COLO829 (cell line): ENCODE measurements around the gene ALKBH5.

Experiments used
- DNase-seq: peaks from one replicate; pipeline ENCODE4 v3.0.0; 2012; ENCODE audit warnings: low spot score

ALKBH5 gene

DNA sequence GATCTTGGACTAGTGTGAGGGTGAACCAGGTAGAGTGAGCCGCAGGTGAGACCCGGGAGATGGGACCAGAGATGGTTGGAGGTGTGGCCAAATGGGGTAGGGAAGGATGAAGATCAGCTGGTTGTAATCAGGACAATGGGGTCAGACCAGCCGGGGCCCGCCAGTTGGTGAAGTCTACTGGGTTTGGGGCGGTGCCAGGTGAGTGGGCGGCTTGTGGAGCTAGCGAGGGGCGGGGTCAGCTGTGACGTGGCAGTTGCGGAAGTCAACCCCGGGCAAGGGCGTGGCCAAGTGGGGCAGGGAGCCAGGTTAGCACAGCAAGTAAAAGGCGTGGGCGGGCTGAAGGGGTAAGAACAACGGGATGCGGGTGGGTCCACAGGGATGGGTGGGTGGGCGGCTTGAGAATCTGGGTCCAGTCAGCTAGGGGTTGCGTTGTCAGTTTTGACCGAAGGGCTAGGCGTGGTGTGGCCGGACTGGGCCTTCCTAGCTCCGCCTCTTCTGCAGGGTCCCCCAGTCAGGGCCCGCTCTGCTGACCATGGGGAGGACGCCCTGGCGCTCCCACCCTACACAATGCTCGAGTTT, 25.5 kb upstream of the ALKBH5 start:
- DNase-seq = peak; percentile 84

DNA sequence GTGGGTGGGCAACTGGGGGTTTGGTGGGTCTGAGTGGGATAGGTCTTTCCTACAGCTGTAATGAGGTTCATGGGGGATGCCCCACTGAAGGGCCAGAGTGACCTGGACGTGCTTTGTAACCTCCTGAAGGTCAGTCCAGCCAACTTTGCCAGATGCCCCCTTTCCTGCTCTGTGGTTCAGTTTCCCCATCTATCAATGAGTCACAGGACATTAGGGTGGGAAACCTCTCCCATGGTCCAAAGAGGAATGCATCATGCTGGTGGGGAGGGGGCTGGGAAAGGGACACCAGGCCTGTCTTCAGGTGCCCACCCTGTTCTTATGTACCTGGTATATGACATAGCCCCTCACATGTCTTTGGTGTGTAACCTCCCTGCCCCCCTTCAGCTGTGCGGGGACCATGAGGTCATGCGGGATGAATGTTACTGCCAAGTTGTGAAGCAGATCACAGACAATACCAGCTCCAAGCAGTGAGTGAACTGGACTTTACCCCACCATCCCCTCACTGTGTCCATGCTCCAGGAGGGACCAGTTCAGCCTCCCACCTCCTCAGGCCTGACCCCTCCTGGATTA, 24.0 kb upstream of the ALKBH5 start:
- DNase-seq = no peak

DNA sequence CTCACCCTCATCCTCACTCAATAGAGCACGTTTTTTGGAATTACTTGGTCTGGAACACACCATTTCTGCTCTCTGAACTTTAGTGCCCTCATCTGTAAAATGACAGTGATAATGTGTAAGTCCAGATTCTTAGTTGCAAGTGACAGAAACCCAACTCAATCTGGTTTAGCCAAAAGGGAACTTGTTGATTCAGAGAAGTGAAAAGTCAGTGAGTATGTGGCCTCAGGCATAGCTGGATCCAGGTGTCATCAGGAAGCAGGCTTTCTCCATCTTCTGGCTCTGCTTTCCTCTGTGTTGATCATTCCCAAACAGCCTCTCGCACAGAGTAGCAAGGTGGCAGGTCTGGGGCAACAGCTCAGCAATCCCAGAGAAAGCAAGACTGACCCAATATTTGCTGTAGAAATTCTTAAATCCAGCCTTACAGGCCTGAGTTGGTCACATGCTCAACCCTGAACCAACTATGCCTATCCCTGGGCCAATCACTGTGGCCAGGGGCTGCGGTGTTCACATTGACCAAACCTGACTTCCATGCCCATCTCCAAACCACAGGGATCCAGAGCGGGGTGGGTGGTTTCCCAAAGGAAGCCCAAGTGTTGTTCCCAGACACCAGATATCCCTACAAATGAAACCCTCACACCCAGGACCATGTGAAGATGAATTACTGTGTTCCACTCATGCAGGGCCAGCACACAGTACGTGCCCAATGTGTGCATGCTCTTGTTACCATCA, 23.3 kb upstream of the ALKBH5 start:
- DNase-seq = no peak

DNA sequence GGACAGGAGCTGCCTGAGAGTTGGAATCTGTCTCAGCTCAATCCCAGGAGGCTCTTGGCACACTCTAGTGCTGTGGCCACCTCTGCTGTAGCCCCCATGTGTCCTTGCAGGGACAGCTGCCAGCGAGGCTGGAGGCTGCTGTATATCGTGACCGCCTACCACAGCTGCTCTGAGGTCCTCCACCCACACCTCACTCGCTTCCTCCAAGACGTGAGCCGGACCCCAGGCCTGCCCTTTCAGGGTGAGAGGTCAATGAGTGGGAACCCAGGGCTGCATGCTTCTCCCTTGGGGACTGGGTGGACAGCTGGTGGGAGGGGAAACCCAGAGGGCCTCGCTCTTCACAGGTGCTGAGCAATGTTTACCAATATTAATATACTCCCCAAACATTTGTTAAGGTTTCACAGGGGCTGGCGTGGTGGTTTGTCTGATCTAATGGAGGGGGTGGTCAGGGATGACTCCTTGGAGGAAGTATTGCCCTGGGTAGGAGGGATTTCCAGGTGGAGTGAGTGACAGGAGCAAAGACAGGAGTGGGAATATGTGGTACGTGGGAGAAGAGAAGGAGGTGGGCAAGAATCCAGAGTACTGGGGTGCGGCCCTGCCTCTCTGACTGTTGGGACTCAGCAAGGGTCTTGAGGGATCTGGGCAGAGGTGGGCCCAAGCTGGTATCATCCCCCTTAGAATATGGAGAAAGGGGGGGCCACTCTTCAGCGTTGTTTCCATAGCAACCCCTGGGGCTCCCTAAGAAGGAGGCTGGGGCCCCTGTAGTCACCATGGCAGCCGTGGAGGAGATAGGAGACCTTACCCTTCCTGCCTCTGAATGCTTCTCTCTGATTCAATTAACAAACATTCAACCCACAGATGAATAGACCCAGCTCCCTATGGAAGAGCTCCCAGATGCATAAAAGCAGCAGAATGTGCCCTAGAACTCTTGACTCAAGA, 22.2 kb upstream of the ALKBH5 start:
- DNase-seq = no peak

DNA sequence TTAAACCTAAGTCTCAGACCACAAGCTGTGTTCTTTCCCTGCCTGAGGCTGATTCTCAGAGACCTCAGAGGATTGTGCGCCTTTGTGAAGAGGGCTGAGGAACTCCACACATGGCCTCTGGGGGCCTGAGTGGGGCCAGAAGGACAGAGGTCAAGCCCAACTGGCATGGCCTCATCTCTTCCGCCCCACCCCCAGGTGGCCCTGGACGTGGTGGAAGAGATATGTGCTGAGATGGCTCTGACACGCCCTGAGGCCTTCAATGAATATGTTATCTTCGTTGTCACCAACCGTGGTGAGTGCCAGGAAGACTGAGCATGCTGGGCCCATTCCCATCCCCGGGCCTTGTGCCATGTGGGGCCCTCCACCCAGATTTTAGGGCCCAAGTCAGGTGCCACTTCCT, 20.1 kb upstream of the ALKBH5 start:
- DNase-seq = no peak

DNA sequence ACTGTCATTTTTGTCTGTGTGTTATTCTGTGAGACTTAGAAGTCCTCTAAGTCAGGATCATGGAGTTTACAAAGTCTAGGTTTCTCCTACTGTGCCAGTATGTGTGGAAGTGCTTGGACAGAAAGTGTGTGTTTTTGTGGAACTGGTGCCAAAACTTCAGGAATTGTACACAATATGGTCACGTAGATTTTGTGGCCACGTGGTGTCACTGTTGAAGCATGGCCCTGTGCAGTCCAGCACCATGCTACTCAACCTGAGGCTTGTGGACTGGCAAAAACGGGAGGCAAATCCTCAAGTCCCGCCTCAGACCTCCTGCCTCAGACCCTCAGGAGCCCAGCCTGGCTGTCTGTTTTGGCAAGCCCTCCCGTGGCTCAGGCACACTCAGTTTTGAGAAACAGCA, 16.7 kb upstream of the ALKBH5 start:
- DNase-seq = no peak

DNA sequence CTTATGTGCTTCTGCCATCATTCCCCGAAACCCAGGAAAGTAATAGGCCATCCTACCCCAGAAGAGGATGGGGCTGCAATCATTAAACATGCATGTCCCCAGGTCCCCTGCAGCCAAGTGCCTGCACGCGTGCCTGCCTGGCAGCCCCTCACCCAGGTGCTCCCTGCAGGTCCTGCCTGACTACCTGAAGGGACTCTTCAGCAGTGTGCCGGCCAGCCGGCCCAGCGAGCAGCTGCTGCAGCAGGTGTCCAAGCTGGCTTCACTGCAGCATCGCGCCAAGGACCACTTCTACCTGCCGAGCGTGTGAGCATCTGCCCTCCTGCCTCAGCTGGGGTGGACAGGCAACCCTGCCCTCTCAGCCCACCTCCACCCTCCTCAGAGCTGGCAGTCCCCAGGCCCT, 16.2 kb upstream of the ALKBH5 start:
- no peak for DNase-seq

DNA sequence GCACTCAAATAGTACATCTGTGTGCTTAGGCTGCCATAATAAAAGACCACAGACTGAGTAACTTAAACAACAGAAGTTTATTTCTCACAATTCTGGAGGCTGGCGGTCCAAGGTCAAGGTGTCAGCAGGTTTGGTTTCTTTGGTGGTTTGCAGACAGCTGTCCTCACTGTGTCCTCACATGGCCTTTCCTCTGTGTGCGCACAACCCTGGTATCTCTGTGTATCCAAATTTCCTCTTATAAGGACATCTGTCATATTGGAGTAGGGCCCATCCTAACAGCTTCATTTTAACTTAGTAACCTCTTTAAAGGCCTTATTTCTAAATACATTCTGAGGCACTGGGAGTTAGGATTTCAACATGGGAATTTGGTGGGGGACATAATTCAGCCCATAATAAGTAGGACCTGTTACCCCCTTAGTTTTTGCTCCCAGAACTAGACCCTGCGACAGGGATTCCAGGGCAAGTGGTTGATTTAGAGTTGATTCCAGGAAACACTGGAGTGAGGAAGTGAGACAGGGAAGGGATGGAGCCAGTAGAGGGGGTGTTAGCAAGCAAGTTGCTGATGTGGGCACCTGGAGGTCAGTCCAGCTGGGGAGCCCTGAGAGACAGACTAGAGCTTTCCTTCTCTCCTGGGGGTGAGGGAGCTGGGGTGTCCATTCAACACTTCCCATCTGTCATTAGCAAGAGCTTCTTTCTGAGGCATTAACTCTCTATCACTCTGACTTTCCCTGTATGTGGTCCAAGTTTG, 10.9 kb upstream of the ALKBH5 start:
- no peak for DNase-seq

DNA sequence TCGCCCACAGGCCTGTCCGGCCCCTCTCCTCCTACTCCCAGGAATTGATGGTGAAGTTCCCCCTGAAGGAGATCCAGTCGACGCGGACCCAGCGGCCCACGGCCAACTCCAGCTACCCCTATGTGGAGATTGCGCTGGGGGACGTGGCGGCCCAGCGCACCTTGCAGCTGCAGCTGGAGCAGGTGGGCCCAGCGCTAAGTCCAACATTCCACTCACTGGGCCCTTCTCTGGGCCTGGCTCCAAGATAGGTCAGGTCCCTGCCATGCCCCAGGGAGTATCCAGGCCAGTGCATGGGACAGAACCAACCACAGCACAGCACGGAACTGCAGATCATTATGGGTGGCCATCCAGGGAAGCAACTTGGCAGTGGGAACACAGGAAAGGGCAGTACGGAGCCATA, 9.9 kb upstream of the ALKBH5 start:
- DNase-seq = no peak

DNA sequence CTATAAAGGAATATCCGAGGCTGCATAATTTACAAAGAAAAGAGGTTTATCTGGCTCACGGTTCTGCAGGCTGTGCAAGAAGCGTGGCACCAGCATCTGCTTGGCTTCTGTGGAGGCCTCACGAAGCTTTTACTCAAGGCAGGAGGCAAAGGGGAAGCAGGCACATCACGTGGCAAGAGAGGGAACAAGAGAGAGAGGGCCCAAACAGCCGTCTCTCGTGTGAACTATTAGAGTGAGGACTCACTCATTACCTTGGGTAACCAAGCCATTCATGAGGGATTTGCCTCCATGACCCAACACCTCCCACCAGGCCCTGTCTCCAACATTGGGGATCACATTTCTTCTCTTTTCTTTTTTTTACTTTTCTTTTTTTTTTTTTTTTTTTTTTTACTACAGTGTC, 7.5 kb upstream of the ALKBH5 start:
- no peak for DNase-seq

DNA sequence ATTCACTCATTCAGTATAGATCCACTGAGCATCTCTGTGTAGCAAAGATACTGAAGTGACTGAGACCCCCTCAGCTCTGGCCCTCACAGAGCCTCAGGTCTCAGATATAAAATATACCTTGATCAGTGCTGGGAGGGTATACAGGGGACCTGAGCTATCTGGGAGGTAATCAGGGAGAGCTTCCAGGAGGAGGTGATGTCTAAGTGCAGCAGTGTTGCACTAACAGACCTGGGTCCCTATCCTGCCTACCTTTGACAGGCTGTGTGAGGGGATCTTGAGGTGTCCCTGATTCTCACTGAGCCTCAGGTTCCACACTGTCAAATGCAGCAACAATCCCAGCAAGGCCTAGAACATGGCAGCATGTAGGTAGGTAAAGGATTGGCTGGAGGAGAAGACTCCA, 6.5 kb upstream of the ALKBH5 start:
- no peak for DNase-seq

DNA sequence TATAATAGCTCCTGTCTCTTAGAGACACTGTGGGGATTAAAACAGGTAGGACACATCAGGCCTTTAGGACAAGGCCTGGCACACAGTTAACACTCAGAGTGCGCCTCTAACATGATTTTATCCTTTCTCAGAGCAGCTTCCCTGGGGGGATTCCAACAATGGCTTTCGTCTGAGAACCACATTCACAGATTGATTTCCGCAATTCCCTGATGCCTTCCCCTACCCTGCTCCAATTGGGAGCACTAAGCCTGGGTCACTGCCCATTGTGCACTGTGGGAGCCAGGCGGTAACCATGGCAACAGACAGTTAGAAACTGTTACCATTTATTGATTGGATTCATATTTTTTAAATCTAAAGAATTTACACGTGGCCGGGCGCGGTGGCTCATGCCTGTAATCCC, 5.9 kb upstream of the ALKBH5 start:
- DNase-seq = no peak

DNA sequence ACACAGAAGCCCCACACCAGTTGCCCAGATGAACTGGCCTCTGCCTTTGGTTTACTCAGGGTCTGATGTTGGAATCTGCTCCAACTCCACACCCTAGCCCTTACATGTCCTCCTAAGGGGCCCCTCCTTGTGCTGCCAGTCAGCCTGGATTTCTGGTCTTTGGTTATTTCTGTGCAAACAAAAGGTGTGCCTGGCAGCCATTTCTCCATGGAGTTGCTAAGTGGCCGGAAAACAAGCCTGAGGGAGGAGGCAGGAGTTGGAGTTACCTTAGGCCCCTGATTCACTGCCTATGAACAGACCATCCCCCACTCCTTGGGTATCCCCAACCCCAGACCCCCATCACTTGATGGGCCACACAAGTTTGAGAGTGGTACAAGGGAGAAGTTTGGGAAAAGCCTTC, 4.4 kb upstream of the ALKBH5 start:
- DNase-seq = no peak

DNA sequence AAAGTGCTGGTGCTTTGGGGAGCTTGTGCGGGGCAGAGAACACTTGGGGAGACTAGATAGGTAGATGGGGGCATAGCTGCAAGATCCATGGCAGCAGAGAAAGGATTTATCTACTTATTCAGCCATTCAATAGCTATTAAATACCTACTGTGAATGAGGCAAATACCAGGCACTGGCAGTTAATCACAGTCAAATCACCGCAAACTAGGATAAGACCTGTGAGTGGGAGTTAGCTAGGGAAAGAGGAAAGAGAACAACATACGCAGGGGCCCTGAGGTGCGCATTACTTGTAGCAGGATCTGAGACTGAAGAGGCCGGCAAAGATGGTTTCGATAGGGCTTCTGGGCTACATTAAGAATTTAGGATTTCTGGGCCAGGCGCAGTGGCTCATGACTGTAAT, 3.8 kb upstream of the ALKBH5 start:
- DNase-seq = no peak

DNA sequence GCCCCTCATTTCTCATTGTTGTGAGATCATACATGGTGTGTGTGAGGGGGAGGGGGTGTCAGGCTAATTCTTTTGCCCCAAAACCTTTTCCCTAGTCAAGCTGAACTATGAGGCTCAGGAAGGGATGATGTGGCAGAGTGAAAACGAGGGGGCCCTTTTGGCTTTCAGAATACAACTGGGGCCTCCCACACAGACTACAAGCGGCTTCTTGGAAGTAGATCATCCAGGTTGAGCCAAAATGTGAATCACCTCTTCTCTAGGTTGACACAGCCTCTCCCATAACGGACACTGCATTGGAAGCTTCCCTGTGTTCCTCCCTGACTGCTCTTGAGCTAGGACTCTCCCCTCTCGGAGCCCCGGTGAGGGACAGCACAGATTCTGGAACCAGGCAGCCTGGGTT, 2.3 kb upstream of the ALKBH5 start:
- DNase-seq = no peak

DNA sequence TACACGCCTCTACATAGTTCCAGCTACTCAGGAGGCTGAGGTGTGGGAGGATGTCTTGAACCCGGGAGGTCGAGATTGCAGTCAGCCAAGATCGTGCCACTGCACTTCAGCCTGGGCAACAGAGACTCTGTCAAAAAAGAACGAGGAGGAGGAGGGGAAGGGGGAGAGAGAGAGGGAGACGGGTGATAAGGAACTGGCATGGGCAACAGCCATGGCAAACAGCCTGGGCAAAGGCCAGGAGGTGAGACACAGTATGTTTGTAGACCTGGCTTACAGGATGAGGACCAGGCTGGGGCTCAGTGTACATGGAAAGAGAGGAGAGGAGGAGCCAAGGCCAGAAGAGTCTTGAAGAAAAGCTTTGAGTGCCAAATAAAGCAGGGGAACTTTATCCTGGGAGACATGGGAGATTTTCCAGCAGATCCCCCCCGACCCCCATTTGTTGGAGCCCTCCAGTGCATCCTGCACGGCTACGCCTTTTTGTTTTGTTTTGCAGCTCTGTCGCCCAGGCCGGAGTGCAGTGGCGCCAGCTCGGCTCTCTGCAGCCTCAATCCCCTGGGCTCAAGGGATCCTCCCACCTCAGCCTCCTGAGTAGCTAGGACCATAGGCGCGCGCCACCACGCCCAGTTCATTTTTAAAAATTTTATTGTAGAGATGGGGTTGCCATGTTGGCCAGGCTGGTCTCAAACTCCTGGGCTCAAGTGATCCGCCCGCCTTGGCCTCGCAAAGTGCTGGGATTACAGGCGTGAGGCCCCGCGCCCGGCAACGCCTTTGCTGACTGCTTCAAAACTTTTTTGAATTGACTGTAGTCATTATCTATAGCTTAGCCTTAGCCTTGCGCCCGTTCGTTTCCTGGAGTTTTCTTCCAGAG, 1.3 kb upstream of the ALKBH5 start:
- no peak for DNase-seq

DNA sequence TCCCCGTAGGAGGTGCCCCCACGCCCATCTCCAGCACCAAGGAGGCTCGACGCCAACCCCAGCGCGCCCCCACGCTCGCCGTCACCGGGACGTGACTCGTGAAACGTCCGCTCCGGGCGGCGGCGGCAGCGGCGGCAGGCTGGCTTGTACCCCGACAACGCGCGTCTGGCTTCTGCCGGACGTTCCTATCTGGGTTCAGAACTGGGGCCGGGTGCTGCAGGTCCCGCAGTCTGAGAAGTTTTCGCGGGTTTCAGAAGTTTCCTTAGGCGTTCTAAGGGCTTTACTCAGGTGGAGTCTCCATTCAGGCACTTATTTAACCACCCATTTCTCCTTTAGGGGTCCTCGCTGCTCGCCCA, 672 bp upstream of the ALKBH5 start:
- peak; percentile 68 for DNase-seq

DNA sequence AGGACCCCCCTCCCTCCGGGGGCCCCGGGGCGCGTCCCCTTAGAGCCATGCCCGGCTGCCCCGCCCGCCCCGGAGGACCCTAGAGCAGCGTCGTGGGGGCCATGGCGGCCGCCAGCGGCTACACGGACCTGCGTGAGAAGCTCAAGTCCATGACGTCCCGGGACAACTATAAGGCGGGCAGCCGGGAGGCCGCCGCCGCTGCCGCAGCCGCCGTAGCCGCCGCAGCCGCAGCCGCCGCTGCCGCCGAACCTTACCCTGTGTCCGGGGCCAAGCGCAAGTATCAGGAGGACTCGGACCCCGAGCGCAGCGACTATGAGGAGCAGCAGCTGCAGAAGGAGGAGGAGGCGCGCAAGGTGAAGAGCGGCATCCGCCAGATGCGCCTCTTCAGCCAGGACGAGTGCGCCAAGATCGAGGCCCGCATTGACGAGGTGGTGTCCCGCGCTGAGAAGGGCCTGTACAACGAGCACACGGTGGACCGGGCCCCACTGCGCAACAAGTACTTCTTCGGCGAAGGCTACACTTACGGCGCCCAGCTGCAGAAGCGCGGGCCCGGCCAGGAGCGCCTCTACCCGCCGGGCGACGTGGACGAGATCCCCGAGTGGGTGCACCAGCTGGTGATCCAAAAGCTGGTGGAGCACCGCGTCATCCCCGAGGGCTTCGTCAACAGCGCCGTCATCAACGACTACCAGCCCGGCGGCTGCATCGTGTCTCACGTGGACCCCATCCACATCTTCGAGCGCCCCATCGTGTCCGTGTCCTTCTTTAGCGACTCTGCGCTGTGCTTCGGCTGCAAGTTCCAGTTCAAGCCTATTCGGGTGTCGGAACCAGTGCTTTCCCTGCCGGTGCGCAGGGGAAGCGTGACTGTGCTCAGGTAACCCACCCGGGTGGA, 759 bp downstream of the ALKBH5 start:
- DNase-seq = no peak

DNA sequence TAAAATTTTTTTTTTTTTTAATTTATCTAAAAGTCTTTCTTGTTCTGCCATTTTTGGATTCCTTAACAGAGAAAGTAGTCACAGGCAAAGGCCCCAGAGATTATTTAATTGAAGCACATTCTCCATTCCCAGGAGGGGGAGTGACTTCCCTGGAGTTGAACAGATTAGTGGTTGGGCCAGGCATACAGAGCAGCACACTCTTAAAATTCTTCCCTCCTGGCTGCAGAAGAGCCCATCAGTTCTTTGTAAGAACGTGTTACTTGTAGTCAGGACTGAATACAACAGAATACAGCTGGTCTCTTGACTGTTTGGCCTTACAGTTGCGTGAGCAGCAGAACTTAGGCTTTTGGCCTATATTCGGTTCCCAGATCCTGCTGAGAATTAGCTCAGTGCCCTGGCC, 1.8 kb downstream of the ALKBH5 start:
- DNase-seq = no peak
